ENCODE data around the gene TRIM41. TPM values are rescaled to one million over a fixed set of nuclear protein-coding genes. Genes with fewer than 3 reads are reported as not detected.

The TRIM41 gene
- total RNA-seq, 2 donors from 2014 or later: 16.9 to 28.3 TPM

GRCh38 chr5:181258576-181258975 lies 35.5 kb downstream of the TRIM41 start:
- Histone ChIP-seq H3K4me1 (replicated peaks) (peaks cover 6% of the 10 kb centered on the region), H3K27me3 (replicated peaks; ENCODE audit: insufficient read depth) (no peaks in the 10 kb centered on the region), H3K27ac (no peak overlapping the region), H3K9me3 (no peaks in the 10 kb centered on the region), H3K36me3 (no peaks in the 10 kb centered on the region), H3K4me3 (peak overlapping the region; percentile 85 to 86)
- DNase-seq (ENCODE audit: low spot score): no peak
- 58% methylated on average over 3 of the region's 3 CpGs for WGBS
- intact Hi-C loops (cut with DNase I): no loop called here
- TF ChIP-seq CTCF (IDR thresholded peaks at IDR 0.05) (no peak), POLR2A (IDR thresholded peaks at IDR 0.05) (no peak), POLR2AphosphoS5 (IDR thresholded peaks at IDR 0.05) (no peak)

- H3K4me1 ChIP-seq (replicated peaks): peaks cover 6% of the 10 kb centered on the region
- peak overlapping the region; percentile 85 to 86 for H3K4me3 ChIP-seq
These were observed 36.2 kb downstream of the TRIM41 start for GRCh38 chr5:181259283-181259682.

GRCh38 chr5:181259974-181260719 lies 37.1 kb downstream of the TRIM41 start:
- H3K9me3 ChIP-seq: no peaks in the 10 kb centered on the region
- no peak for TF ChIP-seq POLR2A (IDR thresholded peaks at IDR 0.05)
- no peak for TF ChIP-seq CTCF (IDR thresholded peaks at IDR 0.05)
- no peak for TF ChIP-seq POLR2AphosphoS5 (IDR thresholded peaks at IDR 0.05)
- intact Hi-C loops (cut with DNase I): no loop called here
- DNase-seq (ENCODE audit: low spot score): no peak
- H3K27ac ChIP-seq: peak overlapping the region; percentile 98 to 99
- WGBS: 1% methylated on average over 26 of the region's 26 CpGs
- H3K36me3 ChIP-seq: no peaks in the 10 kb centered on the region
- H3K4me3 ChIP-seq: peak overlapping the region; percentile 85 to 86
- no peaks in the 10 kb centered on the region for H3K27me3 ChIP-seq (replicated peaks; ENCODE audit: insufficient read depth)
- peaks cover 6% of the 10 kb centered on the region for H3K4me1 ChIP-seq (replicated peaks)

More at GRCh38 chr5:181259283-181259682, 36.2 kb downstream of the TRIM41 start:
- WGBS: 21% methylated on average over 2 of the region's 2 CpGs
- H3K27me3 ChIP-seq (replicated peaks; ENCODE audit: insufficient read depth): no peaks in the 10 kb centered on the region
- DNase-seq (ENCODE audit: low spot score): no peak
- intact Hi-C loops (cut with DNase I): no loop called here
- no peaks in the 10 kb centered on the region for H3K9me3 ChIP-seq
- no peaks in the 10 kb centered on the region for H3K36me3 ChIP-seq
- TF ChIP-seq CTCF (IDR thresholded peaks at IDR 0.05): no peak
- TF ChIP-seq POLR2AphosphoS5 (IDR thresholded peaks at IDR 0.05): no peak
- TF ChIP-seq POLR2A (IDR thresholded peaks at IDR 0.05): no peak
- H3K27ac ChIP-seq: peak overlapping the region in 1 of 2 donors; percentile 48

- peak; percentile 93 for TF ChIP-seq POLR2AphosphoS5 (IDR thresholded peaks at IDR 0.05)
- TF ChIP-seq POLR2A (IDR thresholded peaks at IDR 0.05): peak; percentile 74
- TF ChIP-seq CTCF (IDR thresholded peaks at IDR 0.05): no peak
- no peaks in the 10 kb centered on the region for H3K36me3 ChIP-seq
- peak within 1 kb of the TSS; percentile 85 to 86 for H3K4me3 ChIP-seq
- peak within 1 kb of the TSS; percentile 98 to 99 for H3K27ac ChIP-seq
- H3K27me3 ChIP-seq (replicated peaks; ENCODE audit: insufficient read depth): no peaks in the 10 kb centered on the region
- H3K9me3 ChIP-seq: no peaks in the 10 kb centered on the region
- 0% methylated on average over 13 of the region's 43 CpGs for WGBS
- intact Hi-C loops (cut with DNase I): no loop called here
- peaks cover 6% of the 10 kb centered on the region for H3K4me1 ChIP-seq (replicated peaks)
- DNase-seq (ENCODE audit: low spot score): peak; percentile 89
These were observed 37.7 kb downstream of the TRIM41 start, which contains the start of gene TRIM52 for GRCh38 chr5:181260720-181261319. TSS of gene TRIM52 (minus strand) at chr5:181261143. CDS start at chr5:181260813, 330 bp downstream.

All from prostate gland (tissue), 2 donors.